ENCODE measurements around the gene CATSPER3. TPM values are rescaled to one million over a fixed set of nuclear protein-coding genes. Genes with fewer than 3 reads are reported as not detected.
A peak's percentile ranks its signal among the peaks of the same experiment; 100 is the strongest.

Gene CATSPER3
- total RNA-seq, 4 donors from 2014 or later, result 0.23 to 0.59 TPM; not detected in 2

- peak in 1 of 2 donors; percentile 79 for DNase-seq (ENCODE audit: low spot score in 2 of 2)
- WGBS, 2 donors, result 91 to 95% methylated on average over 5 of the region's 5 CpGs
- TF ChIP-seq POLR2A (IDR thresholded peaks at IDR 0.05) (no peak), CTCF (IDR thresholded peaks at IDR 0.05) (no peak)
- H3K4me3 ChIP-seq (ENCODE audit: low read depth, poor library complexity, severe bottlenecking), result no peak overlapping the region
- intact Hi-C loops (cut with DNase I; ENCODE audit: low total_unique reads), result no loop called here
Observed at GRCh38 chr5:135019314-135019713, 51.6 kb downstream of the CATSPER3 start.

- no peak overlapping the region for H3K4me3 ChIP-seq (ENCODE audit: low read depth, poor library complexity, severe bottlenecking)
- no peak for TF ChIP-seq POLR2A (IDR thresholded peaks at IDR 0.05)
- TF ChIP-seq CTCF (IDR thresholded peaks at IDR 0.05), result no peak
- peak in 1 of 2 donors; percentile 74 for DNase-seq (ENCODE audit: low spot score in 2 of 2)
- intact Hi-C loops (cut with DNase I; ENCODE audit: low total_unique reads), result no loop called here
- whole genome bisulfite sequencing, 2 donors, result 84 to 85% methylated on average over 16 of the region's 16 CpGs
Observed at GRCh38 chr5:135020111-135020895, 52.6 kb downstream of the CATSPER3 start.

GRCh38 chr5:135024956-135025729, 57.4 kb downstream of the CATSPER3 start:
- intact Hi-C loops (cut with DNase I; ENCODE audit: low total_unique reads), result no loop called here
- H3K4me3 ChIP-seq (ENCODE audit: low read depth, poor library complexity, severe bottlenecking), result no peak overlapping the region
- no peak for TF ChIP-seq CTCF (IDR thresholded peaks at IDR 0.05)
- no peak for TF ChIP-seq POLR2A (IDR thresholded peaks at IDR 0.05)
- DNase-seq (ENCODE audit: low spot score in 2 of 2), result no peak
- 81 to 90% methylated on average over 11 of the region's 11 CpGs for WGBS, 2 donors

- no peak for DNase-seq (ENCODE audit: low spot score in 2 of 2)
- TF ChIP-seq CTCF (IDR thresholded peaks at IDR 0.05) (no peak), POLR2A (IDR thresholded peaks at IDR 0.05) (no peak)
- no peak overlapping the region for H3K4me3 ChIP-seq (ENCODE audit: low read depth, poor library complexity, severe bottlenecking)
- WGBS, 2 donors, result 90 to 95% methylated on average over 15 of the region's 15 CpGs
- intact Hi-C loops (cut with DNase I; ENCODE audit: low total_unique reads), result no loop called here
Observed at GRCh38 chr5:135025730-135026644, 58.3 kb downstream of the CATSPER3 start.

GRCh38 chr5:135026645-135027265, 59.0 kb downstream of the CATSPER3 start:
- intact Hi-C loops (cut with DNase I; ENCODE audit: low total_unique reads), result no loop called here
- TF ChIP-seq POLR2A (IDR thresholded peaks at IDR 0.05) (no peak), CTCF (IDR thresholded peaks at IDR 0.05) (no peak)
- H3K4me3 ChIP-seq (ENCODE audit: low read depth, poor library complexity, severe bottlenecking), result no peak overlapping the region
- 76 to 87% methylated on average over 12 of the region's 12 CpGs for WGBS, 2 donors
- no peak for DNase-seq (ENCODE audit: low spot score in 2 of 2)
